ENCODE measurements around the gene RTN4R. TPM values are rescaled to one million over a fixed set of nuclear protein-coding genes. Genes with fewer than 3 reads are reported as not detected.

RTN4R gene
- total RNA-seq, 1 experiment from 2014 or later: 11.1 TPM

GRCh38 chr22:20206709-20207215 is 61.4 kb downstream of the RTN4R start:
- ChIA-PET POLR2A (no interaction called here), CTCF (interaction anchor here (0.5 kb wide), 1 partner anchor 10 kb away, joined by 3 read pairs; no protein-coding TSS in a partner anchor)
- Mint-ChIP-seq H3K4me3 (ENCODE audit: unreplicated experiment) (no peak overlapping the region), H3K27ac (ENCODE audit: unreplicated experiment) (no peak overlapping the region), H3K27me3 (ENCODE audit: insufficient read depth, unreplicated experiment) (no peaks in the 10 kb centered on the region), H3K9me3 (ENCODE audit: unreplicated experiment) (no peaks in the 10 kb centered on the region), H3K36me3 (ENCODE audit: insufficient read depth, unreplicated experiment) (no peaks in the 10 kb centered on the region), H3K4me1 (ENCODE audit: low read depth, unreplicated experiment) (peaks cover 7% of the 10 kb centered on the region)
- intact Hi-C loops (cut with micrococcal nuclease; ENCODE audit: unreplicated experiment): no loop called here
- no peak for DNase-seq
- Histone ChIP-seq H3K27me3 (replicated peaks; ENCODE audit: control insufficient read depth, insufficient read depth, low read length) (no peaks in the 10 kb centered on the region), H3K4me1 (peaks cover 42% of the 10 kb centered on the region), H3K9me3 (no peaks in the 10 kb centered on the region), H3K4me3 (ENCODE audit: low read depth, low read length) (no peak overlapping the region), H3K36me3 (ENCODE audit: control insufficient read depth, insufficient read depth, low read length) (no peaks in the 10 kb centered on the region)
- TF ChIP-seq CTCF (IDR thresholded peaks at IDR 0.05; ENCODE audit: insufficient read depth in 1 of 2, low read depth in 1 of 2, low read length in 1 of 2, severe bottlenecking in 1 of 2, unreplicated experiment in 1 of 2): no peak
- no TSS peak for BruUV-seq (replicated peaks)

GRCh38 chr22:20205964-20206708 is 62.0 kb downstream of the RTN4R start:
- no peaks in the 10 kb centered on the region for H3K36me3 Mint-ChIP-seq (ENCODE audit: insufficient read depth, unreplicated experiment)
- H3K4me1 ChIP-seq: peaks cover 42% of the 10 kb centered on the region
- H3K27me3 Mint-ChIP-seq (ENCODE audit: insufficient read depth, unreplicated experiment): no peaks in the 10 kb centered on the region
- intact Hi-C loops (cut with micrococcal nuclease; ENCODE audit: unreplicated experiment): no loop called here
- no peaks in the 10 kb centered on the region for H3K27me3 ChIP-seq (replicated peaks; ENCODE audit: control insufficient read depth, insufficient read depth, low read length)
- no peak overlapping the region for H3K4me3 Mint-ChIP-seq (ENCODE audit: unreplicated experiment)
- DNase-seq: no peak
- no peaks in the 10 kb centered on the region for H3K9me3 Mint-ChIP-seq (ENCODE audit: unreplicated experiment)
- H3K27ac Mint-ChIP-seq (ENCODE audit: unreplicated experiment): peak overlapping the region; percentile 50
- peaks cover 7% of the 10 kb centered on the region for H3K4me1 Mint-ChIP-seq (ENCODE audit: low read depth, unreplicated experiment)
- H3K4me3 ChIP-seq (ENCODE audit: low read depth, low read length): no peak overlapping the region
- no TSS peak for BruUV-seq (replicated peaks)
- POLR2A ChIA-PET: no interaction called here
- no peaks in the 10 kb centered on the region for H3K9me3 ChIP-seq
- TF ChIP-seq CTCF (IDR thresholded peaks at IDR 0.05; ENCODE audit: insufficient read depth in 1 of 2, low read depth in 1 of 2, low read length in 1 of 2, severe bottlenecking in 1 of 2, unreplicated experiment in 1 of 2): no peak
- no peaks in the 10 kb centered on the region for H3K36me3 ChIP-seq (ENCODE audit: control insufficient read depth, insufficient read depth, low read length)
- CTCF ChIA-PET: no interaction called here

- no TSS peak for BruUV-seq (replicated peaks)
- H3K4me3 Mint-ChIP-seq (ENCODE audit: unreplicated experiment): no peak overlapping the region
- H3K27me3 ChIP-seq (replicated peaks; ENCODE audit: control insufficient read depth, insufficient read depth, low read length): no peaks in the 10 kb centered on the region
- ChIA-PET CTCF (no interaction called here), POLR2A (no interaction called here)
- intact Hi-C loops (cut with micrococcal nuclease; ENCODE audit: unreplicated experiment): no loop called here
- no peaks in the 10 kb centered on the region for H3K36me3 ChIP-seq (ENCODE audit: control insufficient read depth, insufficient read depth, low read length)
- no peak for TF ChIP-seq CTCF (IDR thresholded peaks at IDR 0.05; ENCODE audit: insufficient read depth in 1 of 2, low read depth in 1 of 2, low read length in 1 of 2, severe bottlenecking in 1 of 2, unreplicated experiment in 1 of 2)
- no peak for DNase-seq
- H3K9me3 Mint-ChIP-seq (ENCODE audit: unreplicated experiment): no peaks in the 10 kb centered on the region
- H3K36me3 Mint-ChIP-seq (ENCODE audit: insufficient read depth, unreplicated experiment): no peaks in the 10 kb centered on the region
- H3K4me3 ChIP-seq (ENCODE audit: low read depth, low read length): no peak overlapping the region
- H3K4me1 Mint-ChIP-seq (ENCODE audit: low read depth, unreplicated experiment): peaks cover 7% of the 10 kb centered on the region
- H3K27me3 Mint-ChIP-seq (ENCODE audit: insufficient read depth, unreplicated experiment): no peaks in the 10 kb centered on the region
- no peaks in the 10 kb centered on the region for H3K9me3 ChIP-seq
- H3K27ac Mint-ChIP-seq (ENCODE audit: unreplicated experiment): peak overlapping the region; percentile 50
- peaks cover 42% of the 10 kb centered on the region for H3K4me1 ChIP-seq
Measured at GRCh38 chr22:20205464-20205963, 62.6 kb downstream of the RTN4R start.

Data from Caco-2 (cell line).